CD4-positive, alpha-beta T cell treated with Interleukin-15 for 1 hour (primary cell): ENCODE measurements around the gene C10orf90.

Experiments used
- DNase-seq: peaks from one replicate; pipeline ENCODE4 v3.0.0-alpha.2; 2020

Gene C10orf90

DNA sequence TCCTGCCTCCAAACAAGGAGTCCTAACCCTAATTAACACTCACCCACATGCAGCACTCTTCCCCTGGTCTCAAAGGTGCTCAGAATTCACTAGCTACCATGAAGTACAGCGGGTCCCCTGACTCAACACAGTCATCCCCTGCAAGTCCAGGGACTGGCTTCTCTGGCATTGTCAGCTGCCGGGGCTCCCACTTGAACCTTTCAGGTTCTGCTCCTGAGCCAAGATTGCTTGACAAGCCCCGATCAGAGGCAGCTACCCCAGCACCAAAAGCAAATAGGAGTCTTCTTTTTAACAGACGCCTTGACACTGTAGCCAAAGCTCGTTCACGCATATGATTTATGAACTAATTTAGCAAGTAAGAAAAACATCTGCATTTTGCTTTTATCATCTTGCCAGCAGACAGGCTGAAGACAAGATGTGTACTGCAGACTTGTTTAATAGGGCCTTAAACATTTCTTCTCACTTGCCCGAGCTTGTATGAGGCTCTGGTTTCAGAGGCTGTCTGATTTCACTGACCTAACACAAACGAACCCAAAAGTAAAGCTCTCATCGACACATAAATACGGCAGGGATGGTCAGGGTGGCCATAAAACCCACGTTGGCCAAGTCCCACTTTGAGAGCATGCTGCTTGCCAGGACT lies 214.6 kb downstream of the C10orf90 start:
- DNase-seq = no peak

DNA sequence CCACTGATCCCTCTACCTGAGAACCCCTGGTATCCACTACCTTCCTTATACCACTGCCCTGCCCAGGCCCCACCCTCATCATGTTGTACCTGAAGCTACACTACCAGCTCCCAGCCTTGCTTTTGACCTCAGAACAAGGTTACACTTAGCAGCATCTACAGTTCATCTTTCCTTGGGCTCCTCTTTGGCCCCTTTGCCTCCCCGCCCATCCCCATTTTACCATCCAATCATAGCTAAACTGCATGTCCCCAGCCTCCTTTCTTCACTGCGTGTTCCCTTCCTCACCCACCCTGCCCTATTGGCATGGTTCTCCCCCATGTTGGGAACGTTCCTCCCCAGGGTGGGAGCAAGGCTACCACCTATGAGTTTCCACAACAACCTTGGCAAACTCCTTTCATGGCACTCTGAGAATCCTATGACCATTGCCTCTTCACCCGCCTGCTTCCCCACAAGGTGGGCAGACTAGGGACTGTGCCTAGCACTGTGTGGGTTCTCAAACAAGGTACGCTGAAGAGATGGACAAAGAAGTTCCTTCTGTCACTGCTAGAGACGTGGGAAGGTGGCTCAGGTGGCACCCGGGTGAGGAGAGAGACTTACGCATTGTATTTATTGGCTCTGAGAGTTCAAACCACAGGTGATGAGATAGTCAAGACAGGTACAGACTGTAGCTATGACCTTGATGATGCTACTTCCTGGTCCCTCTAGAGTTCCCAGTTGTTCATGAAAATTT lies 215.3 kb downstream of the C10orf90 start:
- no peak for DNase-seq

DNA sequence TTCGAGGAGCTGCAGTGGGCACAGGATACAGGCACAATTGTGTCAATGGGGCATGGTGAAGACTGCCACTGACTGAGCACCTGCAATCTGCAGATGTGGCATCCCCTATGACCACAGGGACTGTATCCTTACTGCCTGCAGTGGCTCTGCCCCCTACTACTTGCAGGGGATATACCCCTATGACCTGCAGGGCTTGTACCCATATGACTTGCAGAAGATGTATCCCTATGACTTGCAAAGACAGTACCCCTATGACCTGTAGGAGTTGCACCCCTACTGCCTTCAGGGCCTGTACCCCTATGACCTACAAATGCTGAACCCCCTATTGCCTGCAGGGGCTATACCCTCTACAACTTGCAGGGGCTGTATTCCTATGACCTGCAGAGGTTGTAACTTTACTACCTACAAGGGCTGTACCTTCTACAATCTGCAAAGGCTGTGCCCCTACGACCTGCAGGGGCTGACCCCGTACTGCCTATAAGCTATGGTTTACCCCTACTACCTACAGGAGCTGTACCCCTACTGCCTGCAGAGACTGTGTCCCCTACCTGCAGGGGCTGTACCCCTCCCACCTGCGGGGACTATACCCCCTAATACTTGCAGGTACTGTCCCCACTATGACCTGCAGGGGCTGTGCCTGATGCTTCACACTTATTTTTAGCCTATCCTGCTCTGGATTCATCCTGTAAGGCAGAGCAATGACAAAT lies 216.3 kb downstream of the C10orf90 start:
- no peak for DNase-seq

DNA sequence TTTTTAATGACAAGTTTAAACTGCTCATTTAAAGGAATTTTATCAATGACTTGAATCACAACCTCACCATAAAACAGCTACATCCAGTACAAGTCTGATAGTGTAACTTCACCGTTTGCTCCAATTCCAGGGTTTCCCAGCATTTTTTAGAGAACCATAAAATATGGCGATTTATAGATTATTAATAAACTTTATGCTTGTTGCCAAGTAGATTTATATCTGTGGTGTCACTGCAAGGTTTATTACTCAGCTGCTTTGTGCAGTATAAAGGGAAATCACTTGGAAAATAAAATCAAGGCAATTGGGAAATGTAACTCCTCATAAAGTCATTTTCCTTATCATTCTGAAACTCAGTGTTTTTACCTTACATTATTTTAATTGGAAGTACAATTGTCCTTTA lies 218.2 kb downstream of the C10orf90 start:
- DNase-seq = no peak

DNA sequence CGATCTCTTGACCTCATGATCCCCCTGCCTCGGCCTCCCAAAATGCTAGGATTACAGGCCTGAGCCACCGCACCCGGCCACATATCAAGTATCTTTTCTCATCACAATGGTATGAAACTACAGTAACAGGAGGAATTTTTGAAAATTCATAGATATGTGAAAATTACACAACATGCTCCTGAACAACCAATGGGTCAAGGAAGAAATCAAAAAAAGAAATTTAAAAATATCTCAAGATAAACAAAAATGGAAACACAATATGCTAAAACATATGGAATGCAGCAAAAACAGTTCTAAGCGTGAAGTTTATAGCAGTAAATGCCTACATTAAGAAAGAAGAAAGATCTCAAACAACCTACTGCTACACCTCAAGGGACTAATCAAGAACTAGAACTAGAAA lies 222.4 kb downstream of the C10orf90 start:
- DNase-seq = no peak

DNA sequence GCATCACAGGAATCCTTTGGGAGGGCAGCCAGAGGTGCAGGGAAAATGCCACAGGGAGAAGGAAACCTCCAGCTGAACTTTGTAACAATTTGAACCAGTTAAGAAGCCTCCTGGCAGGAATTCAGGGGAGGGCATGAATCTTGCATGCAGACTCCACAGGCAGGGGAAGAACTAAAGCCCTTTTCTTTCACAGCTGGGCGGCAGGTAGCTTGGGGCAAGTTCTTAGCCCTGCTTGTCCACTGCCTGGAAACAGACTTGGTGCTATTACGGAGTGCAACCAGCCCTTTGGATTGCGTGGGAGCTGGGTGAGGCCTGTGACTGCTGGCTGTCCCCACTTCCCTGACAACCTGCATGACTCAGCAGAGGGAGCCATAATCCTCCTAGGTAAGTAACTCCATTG lies 230.6 kb downstream of the C10orf90 start:
- no peak for DNase-seq

DNA sequence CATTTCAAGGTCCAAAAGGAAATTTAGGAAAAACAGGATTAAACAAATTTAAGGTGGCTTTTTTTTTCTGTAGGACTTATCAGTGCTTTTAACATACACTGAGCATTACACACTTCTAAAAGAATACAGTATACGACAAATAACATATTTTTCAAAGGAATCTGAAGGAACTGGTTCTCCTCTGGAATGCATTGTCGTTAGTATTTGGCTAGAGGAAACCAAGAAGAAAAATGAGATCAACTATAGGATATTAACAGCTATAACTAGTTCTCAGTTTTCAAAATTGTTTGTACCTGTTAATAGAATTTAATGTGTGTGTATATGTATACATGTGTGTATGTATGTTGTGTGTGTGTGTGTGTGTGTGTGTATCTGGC lies 232.1 kb downstream of the C10orf90 start:
- DNase-seq = no peak

DNA sequence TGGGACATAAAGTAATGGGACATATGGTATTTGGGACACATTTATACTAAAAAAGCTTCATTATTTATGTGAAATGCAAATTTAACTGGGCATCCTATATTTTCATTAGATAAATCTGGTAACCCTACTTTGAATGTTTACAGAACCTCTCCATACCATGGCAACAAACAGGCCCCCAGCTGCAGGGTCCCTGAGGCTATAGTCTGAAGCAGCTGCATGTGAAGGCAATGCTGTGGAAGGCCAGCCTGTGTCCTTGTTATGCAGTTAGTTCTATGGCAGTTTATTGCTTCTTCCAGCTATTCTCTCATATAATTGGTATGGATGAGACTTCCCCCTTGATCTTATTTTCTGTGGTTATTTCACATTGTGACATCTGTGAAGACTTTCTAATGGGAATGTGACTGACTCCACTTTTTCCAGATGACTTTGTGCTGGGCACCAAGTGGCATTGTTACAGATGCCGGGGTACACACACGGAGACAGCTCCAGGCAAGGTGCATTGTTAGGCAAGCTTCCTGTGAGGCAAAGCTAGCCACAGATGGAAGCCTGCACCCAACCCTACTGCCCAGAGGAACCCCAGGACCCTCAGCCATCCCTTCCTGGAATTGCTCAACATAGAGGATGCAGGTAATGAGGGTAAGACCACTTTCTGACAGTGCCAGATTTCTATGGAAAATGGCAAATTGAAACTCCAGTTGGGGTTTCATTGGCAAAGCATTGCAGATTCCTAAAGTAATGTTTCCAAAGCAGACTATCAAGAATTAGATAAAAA lies 232.7 kb downstream of the C10orf90 start:
- DNase-seq = no peak

DNA sequence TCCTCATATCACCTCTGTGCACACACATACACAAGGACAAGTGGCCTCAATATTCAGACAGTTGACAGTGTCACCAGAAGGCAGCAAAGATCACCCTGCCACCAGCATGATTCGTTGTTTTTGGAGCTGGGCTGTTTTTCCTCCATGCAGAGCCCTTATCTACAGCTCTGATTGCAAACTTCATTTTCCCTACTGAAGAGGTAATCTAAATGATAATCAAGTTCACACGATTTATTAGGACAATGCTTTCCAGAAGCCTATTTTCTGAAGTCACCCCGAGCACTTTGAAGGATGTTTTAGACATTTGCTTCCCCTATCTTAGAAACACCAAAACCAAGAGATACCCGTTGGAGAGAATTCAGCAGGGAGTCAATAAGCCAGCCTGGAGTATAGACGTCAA lies 236.3 kb downstream of the C10orf90 start:
- no peak for DNase-seq

DNA sequence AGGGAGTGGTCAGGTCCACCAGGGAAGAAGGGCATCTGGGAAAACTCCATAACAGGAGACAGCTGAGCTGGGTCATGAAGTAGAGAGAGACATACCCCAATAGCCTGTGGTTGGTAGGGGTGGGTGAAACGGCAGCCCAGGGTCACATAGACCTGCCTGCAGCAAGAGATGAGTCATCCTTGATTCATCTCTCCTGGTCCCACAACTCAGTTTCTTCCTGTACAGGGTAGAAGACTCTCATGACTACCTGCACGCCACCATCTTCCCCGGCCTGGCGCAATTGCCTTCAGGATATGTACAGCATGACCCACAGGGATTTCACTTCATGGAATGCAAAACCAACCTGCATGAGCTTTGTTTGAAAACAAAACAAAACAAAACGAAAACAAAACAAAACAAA lies 237.1 kb downstream of the C10orf90 start:
- DNase-seq = no peak

DNA sequence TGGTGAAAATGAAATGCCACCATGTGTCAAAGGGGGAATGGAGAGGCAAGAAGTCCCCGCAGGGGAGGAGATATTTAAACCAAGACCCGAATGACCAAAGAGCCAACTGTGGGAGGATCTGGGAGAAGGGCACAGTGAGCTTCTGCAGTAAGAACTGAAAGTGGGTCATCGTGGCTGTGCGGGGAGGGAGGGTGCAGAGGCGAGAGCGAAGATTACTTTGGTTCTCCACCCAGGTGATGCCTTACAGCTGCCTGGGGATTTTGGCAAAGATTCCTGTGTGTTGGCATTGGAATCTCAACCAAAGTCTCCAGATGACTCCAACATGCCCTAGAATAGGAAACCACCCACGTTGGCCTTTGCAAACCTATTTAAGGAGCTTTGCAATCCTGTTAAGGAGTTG lies 238.0 kb downstream of the C10orf90 start:
- no peak for DNase-seq

DNA sequence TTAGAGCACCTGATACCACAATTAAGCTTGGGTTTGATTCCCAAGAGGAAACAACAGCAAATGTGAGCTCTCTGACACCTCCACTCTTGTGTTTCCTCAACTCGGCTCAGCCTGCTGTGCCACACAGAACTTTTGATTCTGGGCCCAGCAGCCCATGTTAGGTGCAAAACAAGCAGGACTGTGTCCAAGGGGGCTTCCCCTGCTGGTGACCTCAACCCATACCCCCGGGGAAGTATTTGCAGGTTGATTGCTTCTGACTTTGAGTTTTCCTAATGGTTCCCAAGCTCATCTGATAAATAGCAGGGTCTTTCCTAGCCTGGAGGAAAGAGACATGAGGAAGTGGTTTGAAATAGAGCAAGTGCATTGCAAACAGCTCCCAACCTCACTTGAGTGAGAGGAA lies 238.7 kb downstream of the C10orf90 start:
- DNase-seq = no peak

DNA sequence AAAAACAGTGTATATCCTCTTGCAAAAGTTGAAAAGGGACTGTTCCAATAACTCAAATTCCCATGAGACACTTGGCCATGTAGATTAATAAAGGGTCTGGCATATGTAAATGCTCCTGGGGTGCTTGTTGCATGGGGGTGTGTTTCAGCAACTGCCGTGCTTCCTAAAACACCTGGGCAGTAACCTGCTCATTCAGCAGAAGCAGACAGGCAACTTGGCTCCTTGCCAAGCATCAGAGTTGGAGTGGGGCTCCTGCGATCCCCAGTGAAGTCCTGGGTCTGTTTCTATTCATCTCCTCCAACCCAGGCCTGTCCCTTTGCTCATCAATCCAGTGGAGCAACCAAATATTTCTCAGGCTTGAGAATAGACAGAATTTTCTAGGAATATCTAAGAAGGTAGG lies 240.0 kb downstream of the C10orf90 start:
- DNase-seq = no peak

DNA sequence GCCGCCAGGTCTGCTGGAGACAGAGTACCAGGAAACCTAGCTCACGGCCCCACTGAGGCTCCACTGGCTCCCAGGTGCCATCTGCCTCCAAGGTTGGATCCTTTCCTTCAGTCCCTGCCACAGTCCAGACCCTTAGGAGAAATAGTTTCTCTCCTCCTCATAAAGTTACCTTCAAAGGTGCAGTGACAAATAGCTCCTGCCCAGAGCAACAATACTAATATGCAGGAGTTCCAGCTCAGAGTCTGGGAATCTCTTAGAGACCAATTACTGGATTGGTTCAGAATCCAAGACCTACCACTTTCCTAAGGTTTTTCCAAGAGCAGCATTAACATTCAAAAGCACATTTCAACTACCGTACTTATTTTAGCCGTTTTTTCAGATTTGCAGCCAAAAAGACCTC lies 241.2 kb downstream of the C10orf90 start:
- no peak for DNase-seq

DNA sequence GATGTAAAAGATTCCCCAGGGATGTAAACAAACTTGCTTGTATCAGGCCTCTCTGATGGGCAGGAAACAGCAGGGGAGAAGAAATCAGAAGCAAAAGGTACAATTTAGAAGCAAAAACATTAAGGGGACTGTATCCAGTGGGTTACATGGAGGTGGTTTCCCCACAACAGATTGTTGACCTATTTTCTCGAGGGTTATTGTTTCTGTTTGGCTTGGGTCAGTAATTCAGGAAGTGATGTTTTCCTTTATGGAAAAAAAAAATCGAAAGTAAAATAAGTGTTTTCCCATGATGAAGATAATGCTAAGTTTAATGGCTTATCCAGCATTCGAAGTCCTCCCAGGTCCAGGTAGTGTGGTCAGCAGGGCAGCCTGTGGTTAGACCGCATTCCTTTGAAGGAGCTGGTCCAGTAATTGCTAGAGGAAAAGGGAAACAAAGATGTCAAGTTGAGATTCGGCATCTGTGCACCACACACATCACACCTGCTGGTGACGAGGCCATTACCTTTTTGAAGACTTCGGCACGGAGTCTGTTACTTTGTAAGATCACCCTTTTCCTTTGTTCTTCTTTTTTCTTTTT lies 244.9 kb downstream of the C10orf90 start:
- no peak for DNase-seq

DNA sequence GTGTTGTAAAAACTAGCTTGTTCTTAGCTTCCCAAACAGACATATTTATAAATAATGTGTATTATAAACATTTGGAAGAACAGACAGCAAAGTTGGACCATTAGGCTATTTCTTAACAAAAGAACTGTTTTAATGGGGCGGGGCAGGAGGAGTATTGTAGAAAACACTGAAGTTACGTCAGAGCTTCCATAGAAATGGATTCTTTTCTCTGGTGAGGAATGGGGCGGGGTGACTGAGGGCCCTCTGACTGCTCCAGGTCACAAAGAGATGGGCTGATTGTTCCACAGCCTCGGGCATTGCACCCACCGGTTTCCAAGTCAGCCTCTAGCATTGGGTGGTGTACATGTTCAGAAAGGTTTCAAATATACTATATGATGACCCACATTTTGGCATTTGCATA lies 245.5 kb downstream of the C10orf90 start:
- DNase-seq = no peak

DNA sequence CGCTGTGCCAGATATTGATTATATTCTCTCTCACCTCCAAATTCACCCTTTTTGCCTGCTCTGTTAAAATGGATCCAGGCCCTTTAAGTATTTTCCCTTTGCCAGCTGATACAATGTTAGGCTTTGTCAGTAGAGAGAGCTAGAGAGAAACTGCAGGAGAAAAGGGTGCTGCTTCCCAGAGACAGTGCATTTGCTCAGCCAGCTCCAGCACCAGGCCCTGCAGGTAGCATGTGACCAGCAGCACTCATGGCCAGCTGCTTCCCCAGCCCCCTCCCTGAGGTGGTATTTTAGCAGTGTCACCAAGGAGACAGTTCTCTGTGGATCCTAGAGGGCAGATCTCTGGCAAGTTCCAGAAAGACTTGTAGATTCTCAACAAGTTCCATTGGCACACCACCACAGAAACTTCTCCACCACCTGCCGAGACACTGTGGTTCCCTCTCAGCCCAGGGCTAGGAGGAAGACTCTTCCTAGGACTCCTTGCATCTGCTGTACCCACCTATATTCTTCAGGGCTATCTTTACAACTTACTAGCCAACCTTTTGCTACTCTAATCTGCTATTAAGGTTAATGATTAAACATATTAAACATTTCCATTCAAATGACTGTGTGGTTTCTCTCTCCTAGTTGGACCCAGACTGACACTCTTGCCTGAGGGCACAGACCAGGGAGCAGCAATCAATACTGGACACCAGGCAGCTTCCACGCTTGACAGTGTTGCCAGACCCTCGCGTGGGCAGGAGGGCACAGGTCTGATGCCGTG lies 246.6 kb downstream of the C10orf90 start:
- no peak for DNase-seq

DNA sequence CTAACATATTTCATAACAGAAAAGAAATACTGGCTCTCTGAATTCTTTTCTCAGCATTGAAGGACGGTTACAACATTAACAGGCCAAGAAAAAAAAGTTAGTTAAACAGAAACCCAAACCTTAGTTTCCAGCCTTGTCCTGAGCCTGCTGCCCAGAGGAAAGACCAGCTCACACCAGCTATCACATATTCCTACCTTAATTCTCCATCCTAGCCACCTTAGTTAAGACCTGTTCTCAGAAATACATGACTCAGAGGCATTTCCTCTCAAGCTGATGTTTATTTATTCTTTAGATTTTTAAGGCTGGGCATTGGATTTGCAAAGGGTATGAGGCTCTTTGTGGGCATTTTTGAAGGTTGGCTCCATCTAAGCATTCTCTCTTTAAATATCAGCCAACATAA lies 247.9 kb downstream of the C10orf90 start:
- no peak for DNase-seq

DNA sequence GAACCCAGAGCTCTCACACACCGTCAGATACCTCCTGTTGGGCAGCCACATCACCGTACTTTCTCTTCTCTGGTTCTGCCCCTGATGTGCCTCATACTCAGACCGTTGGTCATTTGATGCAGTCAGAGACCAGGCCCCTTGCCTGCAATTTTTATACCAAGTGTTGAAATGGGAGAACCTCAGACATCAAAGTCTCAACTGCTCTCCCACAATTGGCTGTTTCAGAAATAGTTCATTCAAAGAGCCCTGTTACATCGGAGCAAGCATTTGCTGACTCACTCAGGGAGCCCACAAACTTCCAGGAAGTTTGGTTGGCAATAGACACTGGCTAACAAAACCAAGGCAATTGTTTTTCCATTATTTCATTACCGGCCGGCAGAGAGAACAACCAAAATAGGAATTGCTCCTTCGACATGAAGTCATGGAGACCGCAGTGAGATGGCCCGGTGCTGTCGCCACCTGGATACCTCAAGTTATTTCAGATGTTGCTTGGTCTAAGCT lies 248.7 kb downstream of the C10orf90 start:
- no peak for DNase-seq

DNA sequence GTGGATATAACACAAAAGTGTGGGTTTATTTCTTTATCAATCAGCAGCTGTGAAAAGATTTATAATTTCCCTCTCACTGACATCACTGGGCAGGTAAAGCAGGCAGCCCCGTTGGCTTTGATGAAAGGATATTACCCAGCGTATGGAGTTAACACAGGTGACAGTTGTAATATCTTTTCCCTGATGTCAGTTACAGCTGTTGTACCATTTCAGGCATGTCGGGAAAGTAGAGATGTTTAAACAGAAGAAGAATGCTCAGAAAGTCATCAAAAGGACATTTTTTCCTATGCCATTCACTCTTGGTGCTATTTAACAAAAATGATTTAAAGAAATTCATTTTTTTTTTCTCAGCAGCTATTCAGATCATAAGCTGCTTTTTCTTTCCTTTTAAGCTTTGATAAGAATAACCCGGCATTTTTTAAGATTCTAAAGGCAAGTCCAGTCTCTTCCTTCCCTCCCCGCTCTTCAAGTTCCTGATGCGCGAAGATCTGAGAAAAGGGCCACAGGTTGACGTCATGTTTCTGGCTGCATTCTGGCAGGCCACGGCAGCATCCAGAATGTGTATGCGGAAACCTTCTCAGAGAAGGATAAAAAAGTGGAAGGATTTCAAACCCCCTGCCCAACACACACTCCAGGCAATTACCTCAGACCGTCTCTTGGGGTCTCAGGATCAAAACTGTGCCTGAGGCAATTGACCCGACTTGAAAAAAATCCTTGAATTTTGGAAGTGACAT lies 249.8 kb downstream of the C10orf90 start:
- no peak for DNase-seq

DNA sequence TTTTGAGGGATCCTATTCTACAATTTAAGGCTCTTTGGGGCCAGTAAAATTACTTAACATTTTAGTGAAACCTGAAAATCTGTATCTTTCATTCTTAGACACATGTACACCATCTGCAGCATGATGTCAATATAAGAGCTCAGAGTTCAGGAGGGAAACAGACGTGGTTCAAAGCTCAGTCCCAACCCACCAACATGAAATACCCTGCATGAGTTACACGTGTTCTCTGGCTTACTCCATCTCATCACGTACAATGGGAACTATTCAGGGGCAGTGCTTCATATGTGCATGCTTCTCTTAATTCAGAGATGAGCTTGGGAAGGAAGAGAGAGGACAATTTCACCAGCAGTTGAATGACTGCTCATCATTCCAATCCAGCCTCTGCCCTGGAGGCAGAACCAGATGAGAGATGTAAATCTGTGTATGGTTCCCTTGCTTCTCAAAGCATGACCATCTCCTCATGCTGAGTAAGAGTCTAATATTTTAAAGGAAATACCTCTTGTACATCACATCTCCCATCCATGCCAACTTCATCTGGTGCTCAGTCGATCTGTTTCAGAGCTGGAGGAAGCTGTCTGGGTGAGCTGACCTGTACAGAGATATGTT lies 253.2 kb downstream of the C10orf90 start:
- DNase-seq = no peak
